OCI-LY1 (cell line): ENCODE results near the gene HIVEP2.

Experiments used
- CTCF ChIP-seq: fragments of 200-600 bp; sonication (generic), shearing (Covaris generic); IDR thresholded peaks from 2 replicates; pipeline ENCODE4 v1.5.1; 2017; ENCODE audit warnings: mild to moderate bottlenecking, antibody characterized with exemption, low read length, moderate library complexity, mixed read lengths
- EZH2 ChIP-seq: fragments of 200-600 bp; sonication (generic), shearing (Covaris generic); IDR thresholded peaks from 2 replicates; pipeline ENCODE4 v1.8.0; 2017; ENCODE audit warnings: borderline replicate concordance, mixed run types, mild to moderate bottlenecking, antibody characterized with exemption, low read length, moderate library complexity, mixed read lengths

- TF ChIP-seq EZH2, result no peak
- no peak for TF ChIP-seq CTCF
Observed at GRCh38 chr6:142731611-142732010, 213.4 kb downstream of the HIVEP2 start.
